Measurements from ENCODE around the gene GNB1. TPM values are rescaled to one million over a fixed set of nuclear protein-coding genes. Genes with fewer than 3 reads are reported as not detected.

Gene GNB1
- total and polyA plus RNA-seq, 7 donors = 119 to 197 (median 157) TPM

DNA sequence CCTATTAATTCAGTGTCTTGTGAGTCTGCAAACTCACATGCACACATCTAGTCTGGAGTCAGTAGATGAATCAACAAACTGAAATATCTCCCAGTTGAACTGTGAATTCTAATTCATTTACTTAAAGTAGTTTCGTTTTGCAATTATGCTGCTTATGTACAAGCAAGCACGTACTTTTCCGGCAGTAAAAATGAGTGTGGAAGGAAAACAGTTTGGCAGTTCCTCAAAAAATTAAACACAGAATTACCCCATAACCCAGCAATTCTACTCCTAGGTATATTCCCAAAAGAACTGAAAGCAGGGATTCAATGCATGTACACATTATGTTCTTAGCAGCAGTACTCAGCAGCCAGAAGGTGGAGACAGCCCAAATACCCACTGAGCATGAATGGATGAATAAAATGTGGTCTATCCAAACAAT, 49.3 kb downstream of the GNB1 start:
- H3K4me1 ChIP-seq = peaks cover 0 to 65% (median 48%) of the 10 kb centered on the region in 4 donors
- peak overlapping the region in 2 of 4 donors; percentile 44 to 45 for H3K27ac ChIP-seq
- H3K36me3 ChIP-seq = peaks cover 0 to 7% (median 0%) of the 10 kb centered on the region in 4 donors
- intact Hi-C loops (cut with DNase I) = no loop called here
- no peaks in the 10 kb centered on the region for H3K27me3 ChIP-seq
- TF ChIP-seq POLR2A (IDR thresholded peaks at IDR 0.05) (no peak), CTCF (IDR thresholded peaks at IDR 0.05) (no peak), POLR2AphosphoS5 (IDR thresholded peaks at IDR 0.05) (no peak), EP300 (IDR thresholded peaks at IDR 0.05) (no peak)
- 12 to 18% methylated on average over 3 of the region's 3 CpGs for WGBS, 2 donors
- no peaks in the 10 kb centered on the region for H3K9me3 ChIP-seq
- peak overlapping the region in 1 of 4 donors; percentile 0 for H3K4me3 ChIP-seq
- no peak for DNase-seq

GRCh38 chr1:1839311-1839965, 51.4 kb downstream of the GNB1 start:
- H3K36me3 ChIP-seq = peaks cover 0 to 17% (median 0%) of the 10 kb centered on the region in 4 donors
- intact Hi-C loops (cut with DNase I) = no loop called here
- no peak overlapping the region for H3K27ac ChIP-seq
- no peaks in the 10 kb centered on the region for H3K27me3 ChIP-seq
- H3K4me1 ChIP-seq = peaks cover 0 to 58% (median 39%) of the 10 kb centered on the region in 4 donors
- no peak overlapping the region for H3K4me3 ChIP-seq
- no peak for TF ChIP-seq POLR2A (IDR thresholded peaks at IDR 0.05)
- TF ChIP-seq POLR2AphosphoS5 (IDR thresholded peaks at IDR 0.05) = no peak
- TF ChIP-seq CTCF (IDR thresholded peaks at IDR 0.05) = no peak
- TF ChIP-seq EP300 (IDR thresholded peaks at IDR 0.05) = no peak
- peak; percentile 34 for DNase-seq
- WGBS, 2 donors = 96 to 97% methylated on average over 10 of the region's 10 CpGs
- H3K9me3 ChIP-seq = no peaks in the 10 kb centered on the region

GRCh38 chr1:1836119-1836518, 54.8 kb downstream of the GNB1 start:
- H3K9me3 ChIP-seq = no peaks in the 10 kb centered on the region
- no peak for DNase-seq
- WGBS, 2 donors = 96 to 97% methylated on average over 8 of the region's 8 CpGs
- H3K4me1 ChIP-seq = peaks cover 0 to 47% (median 16%) of the 10 kb centered on the region in 4 donors
- no peak overlapping the region for H3K27ac ChIP-seq
- TF ChIP-seq POLR2AphosphoS5 (IDR thresholded peaks at IDR 0.05) = no peak
- TF ChIP-seq POLR2A (IDR thresholded peaks at IDR 0.05) = no peak
- TF ChIP-seq CTCF (IDR thresholded peaks at IDR 0.05) = no peak
- no peak for TF ChIP-seq EP300 (IDR thresholded peaks at IDR 0.05)
- intact Hi-C loops (cut with DNase I) = no loop called here
- H3K27me3 ChIP-seq = no peaks in the 10 kb centered on the region
- H3K4me3 ChIP-seq = no peak overlapping the region
- peaks cover 0 to 17% (median 0%) of the 10 kb centered on the region in 4 donors for H3K36me3 ChIP-seq

- Histone ChIP-seq H3K36me3 (peaks cover 0 to 17% (median 0%) of the 10 kb centered on the region in 4 donors), H3K4me1 (peaks cover 0 to 41% (median 10%) of the 10 kb centered on the region in 4 donors)
- WGBS, 2 donors = 75 to 81% methylated on average over 3 of the region's 3 CpGs
Measured at GRCh38 chr1:1835546-1835945, 55.3 kb downstream of the GNB1 start.

More at GRCh38 chr1:1835546-1835945, 55.3 kb downstream of the GNB1 start:
- DNase-seq = no peak
- Histone ChIP-seq H3K9me3 (no peaks in the 10 kb centered on the region), H3K4me3 (no peak overlapping the region), H3K27ac (no peak overlapping the region), H3K27me3 (no peaks in the 10 kb centered on the region)
- intact Hi-C loops (cut with DNase I) = no loop called here
- TF ChIP-seq EP300 (IDR thresholded peaks at IDR 0.05) (no peak), POLR2AphosphoS5 (IDR thresholded peaks at IDR 0.05) (no peak), CTCF (IDR thresholded peaks at IDR 0.05) (no peak), POLR2A (IDR thresholded peaks at IDR 0.05) (no peak)

Data from sigmoid colon (tissue), 7 donors.